Activated T-helper 1 cell treated with anti-CD3 and anti-CD28 coated beads, Interleukin-2, amount 50 U/mL, for 16 hours (primary cell): ENCODE data around the gene ERO1A.

Source experiments
- DNase-seq, 2 donors: peaks; one replicate each; pipeline ENCODE4 v3.0.0-alpha.2; 2020; ENCODE audit warnings: low read depth in 1 of 2, low spot score in 1 of 2

The ERO1A gene

GRCh38 chr14:52609445-52610044, 85.8 kb downstream of the ERO1A start:
- DNase-seq, result no peak

- DNase-seq, result no peak
Measured at GRCh38 chr14:52607061-52607460, 88.3 kb downstream of the ERO1A start.

GRCh38 chr14:52602131-52602530, 93.2 kb downstream of the ERO1A start:
- DNase-seq, result no peak

- DNase-seq, result no peak
Measured at GRCh38 chr14:52599974-52600373, 95.4 kb downstream of the ERO1A start.

GRCh38 chr14:52598568-52598967, 96.8 kb downstream of the ERO1A start:
- no peak for DNase-seq

GRCh38 chr14:52596861-52597260, 98.5 kb downstream of the ERO1A start:
- no peak for DNase-seq

GRCh38 chr14:52596320-52596719, 99.0 kb downstream of the ERO1A start:
- no peak for DNase-seq

- no peak for DNase-seq
Measured at GRCh38 chr14:52590318-52590717, 105.0 kb downstream of the ERO1A start.
